HG02840 (cell line): ENCODE results near the gene WDR5.

ENCODE experiments used
- ATAC-seq: cut with Tn5 transposase; IDR thresholded peaks from one replicate; pipeline ENCODE4 v1.9.1; 2021; ENCODE audit warnings: mild to moderate bottlenecking, moderate library complexity, moderate number of reproducible peaks; ENCODE audit not compliant: unreplicated experiment, low FRiP score

The WDR5 gene

GRCh38 chr9:134204991-134205578, 69.2 kb downstream of the WDR5 start:
- ATAC-seq: no peak

GRCh38 chr9:134205672-134206310, 69.9 kb downstream of the WDR5 start:
- ATAC-seq: no peak

- no peak for ATAC-seq
Measured at GRCh38 chr9:134206311-134207300, 70.7 kb downstream of the WDR5 start.

GRCh38 chr9:134208310-134208841, 72.5 kb downstream of the WDR5 start:
- no peak for ATAC-seq

- ATAC-seq: no peak
Measured at GRCh38 chr9:134208981-134209725, 73.3 kb downstream of the WDR5 start.
